RPMI8226 (cell line): ENCODE data around the gene FAM107B.

Experiments
- DNase-seq: peaks from one replicate; pipeline ENCODE4 v3.0.0-alpha.2; 2015

Gene FAM107B

DNA sequence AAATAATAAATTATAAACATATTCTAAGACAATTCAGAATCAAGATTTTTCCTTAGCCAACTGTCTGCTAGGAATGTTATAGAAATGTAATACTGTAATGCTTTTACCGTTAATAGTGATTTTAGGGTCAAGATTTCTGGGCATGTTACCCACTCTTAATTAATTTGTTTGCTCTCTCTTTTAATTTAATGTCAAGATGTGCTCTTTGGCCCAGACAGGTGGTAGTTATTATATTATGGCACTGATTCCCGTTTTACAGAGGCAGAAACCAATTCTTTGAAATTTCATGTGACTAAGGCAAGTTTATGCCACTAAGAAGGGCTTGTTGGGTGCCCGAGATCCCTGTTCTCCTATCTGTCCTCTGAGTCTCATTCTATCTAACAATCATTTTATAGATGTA lies 959 bp upstream of the FAM107B start:
- no peak for DNase-seq

DNA sequence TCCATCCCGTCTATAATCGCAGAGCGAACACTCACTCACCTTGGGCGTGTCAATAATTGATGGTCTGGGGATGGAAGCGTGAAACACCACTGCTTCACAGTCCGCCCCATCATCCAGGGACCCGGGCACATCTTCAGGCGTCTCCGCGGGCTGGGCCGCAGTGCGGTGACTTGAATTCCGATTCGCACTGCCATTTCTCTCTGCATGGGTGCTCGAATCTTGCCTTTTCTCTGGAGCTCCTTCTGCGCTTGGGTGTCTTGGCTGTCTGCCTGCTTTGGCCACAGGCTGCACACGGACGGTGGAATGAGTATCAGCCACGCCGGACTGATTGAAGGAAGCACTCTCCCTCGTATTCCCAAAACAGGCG lies 500 bp downstream of the FAM107B start:
- no peak for DNase-seq

DNA sequence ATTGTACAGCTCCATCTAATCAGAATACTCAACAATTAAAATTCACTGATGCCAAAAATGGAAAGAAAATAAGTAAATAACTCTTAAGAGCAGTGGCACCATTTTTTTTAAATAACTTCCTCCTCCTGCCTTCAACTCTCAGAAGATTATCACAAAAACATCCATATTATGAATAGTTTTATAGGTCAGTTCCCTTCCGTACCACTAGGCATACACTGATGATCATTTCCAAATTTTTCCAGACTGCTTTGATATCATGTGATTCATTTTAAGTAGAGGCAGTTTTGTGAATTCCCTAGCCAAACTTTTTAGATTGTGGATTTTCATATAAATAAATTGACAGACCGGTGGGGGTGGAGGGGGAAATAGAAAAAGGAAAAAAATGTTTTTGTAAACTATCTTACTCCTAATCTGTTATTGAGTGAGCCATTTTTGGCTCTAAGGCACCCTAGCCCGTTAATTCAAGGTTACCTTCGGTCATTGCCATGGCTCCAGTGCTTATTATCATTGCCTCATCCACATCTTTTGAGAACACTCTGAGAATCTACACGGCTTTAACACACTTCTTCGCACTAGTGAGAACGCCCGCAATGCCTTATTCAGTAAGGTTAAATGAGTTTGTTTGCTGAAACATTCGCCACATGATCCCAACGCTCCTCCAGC lies 1.0 kb downstream of the FAM107B start:
- DNase-seq: no peak

DNA sequence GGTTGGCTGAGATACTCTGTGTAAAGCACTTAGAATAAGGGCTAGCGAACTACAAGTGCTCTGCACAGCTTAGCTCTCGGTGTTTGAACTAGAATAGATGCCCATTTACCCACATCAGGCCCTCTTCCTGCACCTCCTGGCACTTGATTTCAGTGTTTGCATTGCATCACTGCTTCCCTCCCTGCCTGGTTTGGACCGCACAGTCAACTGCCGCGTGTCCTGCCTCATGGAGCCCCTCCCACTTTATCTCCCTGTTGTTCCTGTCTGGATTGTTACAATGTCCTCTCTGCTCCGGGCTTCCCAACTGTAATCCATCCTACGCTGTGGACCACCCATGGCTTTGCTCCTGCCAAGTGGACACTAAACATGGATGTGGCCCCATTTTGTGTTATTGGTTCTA lies 2.3 kb downstream of the FAM107B start:
- DNase-seq: no peak

DNA sequence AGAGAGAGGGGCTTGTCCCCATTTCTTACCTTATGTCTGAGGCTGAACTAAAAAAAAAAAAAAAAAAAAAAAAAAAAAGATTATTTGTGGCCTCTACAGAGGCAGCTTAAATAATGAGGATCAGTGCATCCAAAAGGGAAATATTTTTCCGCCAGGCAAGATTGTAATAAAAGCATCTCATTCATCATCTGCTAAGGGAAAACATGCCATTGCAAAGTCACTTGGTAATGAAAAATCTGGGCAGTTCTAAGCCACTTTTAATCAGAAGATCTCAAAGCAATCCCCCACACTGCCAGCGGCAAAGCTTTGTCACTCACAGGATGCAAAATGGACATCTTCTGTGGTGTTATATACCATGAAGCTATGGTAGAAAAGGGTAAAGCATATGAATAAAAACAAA lies 3.8 kb downstream of the FAM107B start:
- no peak for DNase-seq

DNA sequence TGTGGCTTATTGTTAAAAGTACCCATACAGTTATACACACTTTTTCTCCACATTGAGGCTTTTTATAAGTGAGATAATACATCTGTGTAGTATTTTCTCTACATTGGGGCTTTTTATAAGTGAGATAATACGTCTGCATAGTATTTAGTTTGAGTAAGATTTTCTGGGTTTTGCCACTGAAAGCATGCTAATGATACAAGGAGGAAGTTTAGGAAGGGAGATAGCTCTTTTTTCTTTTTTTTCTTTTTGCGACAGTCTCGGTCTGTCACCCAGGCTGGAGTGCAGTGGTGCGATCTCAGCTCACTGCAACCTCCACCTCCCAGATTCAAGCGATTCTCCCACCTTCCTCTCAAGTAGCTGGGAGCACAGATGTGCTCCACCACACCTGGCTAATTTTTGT lies 13.3 kb downstream of the FAM107B start:
- DNase-seq: no peak

DNA sequence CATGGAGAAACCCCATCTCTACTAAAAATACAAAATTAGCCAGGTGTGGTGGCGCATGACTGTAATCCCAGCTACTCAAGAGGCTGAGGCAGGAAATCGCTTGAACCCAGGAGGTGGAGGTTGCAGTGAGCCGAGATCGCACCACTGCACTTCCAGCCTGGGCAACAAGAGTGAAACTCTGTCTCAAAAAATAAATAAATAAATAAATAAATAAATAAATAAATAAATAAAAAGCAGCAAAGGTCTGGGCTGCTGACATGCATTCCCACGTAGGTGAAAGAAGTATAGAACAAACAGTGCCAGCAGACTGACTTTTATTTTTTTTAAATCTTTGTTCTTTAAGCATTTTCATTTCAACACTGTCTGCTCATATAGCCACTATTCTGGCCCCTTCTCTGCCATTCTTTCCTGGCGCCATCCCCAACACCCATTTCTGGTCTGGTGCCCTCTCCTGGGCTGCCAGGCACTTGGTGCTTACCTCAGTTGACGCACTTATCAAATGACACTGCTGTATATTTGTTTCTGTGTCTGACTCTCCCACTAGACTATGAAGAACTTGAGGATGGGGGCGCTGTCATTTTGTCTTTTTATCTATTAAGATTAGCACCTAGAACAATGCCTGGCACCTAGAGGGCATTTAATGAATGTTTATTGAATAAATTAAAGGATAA lies 15.6 kb downstream of the FAM107B start:
- peak; percentile 71 for DNase-seq

DNA sequence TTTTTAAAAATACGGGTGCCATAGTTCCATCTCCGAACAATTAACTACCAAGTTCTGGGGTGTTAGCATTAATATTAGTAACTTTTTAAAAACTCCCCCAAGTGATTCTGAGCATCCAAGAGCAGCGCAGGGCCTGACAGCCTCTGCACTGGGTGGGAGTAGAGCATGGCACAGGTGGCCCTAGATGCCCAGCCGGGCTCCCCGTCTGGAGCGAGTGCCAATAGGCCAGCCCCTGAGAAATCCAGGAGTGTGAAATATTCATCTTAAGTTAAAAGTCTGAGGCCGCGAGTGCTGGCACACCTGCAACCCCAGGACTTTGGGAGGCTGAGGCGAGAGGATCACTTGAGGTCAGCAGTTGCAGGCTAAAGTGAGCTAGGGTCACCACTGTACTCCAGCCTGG lies 16.2 kb downstream of the FAM107B start:
- no peak for DNase-seq

DNA sequence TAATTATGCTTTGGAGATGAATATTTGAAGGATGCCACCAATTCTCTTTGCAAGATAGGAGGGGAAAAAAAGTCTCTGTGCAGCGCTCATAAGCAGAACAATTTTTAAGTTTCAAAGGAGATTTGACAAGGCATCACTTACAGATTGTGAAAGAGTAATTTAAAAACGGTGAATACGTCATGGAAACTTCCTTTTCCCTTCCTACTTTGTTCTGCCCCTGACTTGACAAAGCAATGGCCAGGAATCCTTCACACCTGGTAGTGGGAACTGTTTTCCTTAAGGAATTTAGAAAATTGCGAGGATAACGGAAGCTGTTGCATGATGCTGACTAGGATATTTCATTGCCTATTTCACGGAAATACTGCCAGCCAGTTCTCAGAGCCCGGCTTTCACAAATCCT lies 16.7 kb downstream of the FAM107B start:
- DNase-seq: no peak

DNA sequence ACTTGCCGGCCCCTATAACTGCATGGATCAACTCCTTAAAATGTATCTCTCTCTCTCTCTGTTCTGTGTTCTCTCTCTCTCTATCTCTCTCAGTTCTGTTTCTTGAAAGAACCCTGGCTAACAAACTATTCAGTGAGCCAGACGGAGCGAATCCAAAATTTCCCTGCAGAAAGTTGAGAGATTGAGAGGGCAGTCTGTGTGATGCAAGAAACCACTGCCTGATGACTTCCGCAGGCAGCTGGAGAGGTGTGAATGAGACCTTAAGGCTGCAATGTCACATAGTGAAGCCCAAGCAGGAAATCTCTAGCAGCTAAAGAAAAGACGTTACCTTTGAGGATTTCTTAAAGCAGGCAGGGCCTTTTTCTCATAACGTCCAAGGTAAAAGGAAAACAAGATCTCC lies 17.3 kb downstream of the FAM107B start:
- DNase-seq: no peak

DNA sequence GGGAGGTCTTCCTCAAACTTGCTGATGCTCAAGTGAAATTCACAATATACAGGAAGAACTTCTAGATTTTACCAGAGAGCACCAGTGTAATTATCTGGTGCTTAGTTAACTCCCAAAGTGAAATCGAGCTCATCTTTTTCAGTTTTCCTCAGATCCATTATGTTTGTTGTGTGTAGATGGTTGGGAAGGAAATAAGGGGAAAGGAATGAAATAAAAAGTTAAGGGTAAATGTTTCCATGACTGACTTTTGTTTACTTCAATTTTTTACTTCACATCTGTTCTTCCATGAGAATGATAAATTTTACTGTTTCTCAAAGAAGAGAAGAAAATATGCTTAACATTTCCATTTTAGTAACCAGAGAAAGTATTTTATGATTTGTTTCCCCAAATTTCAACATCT lies 21.3 kb downstream of the FAM107B start:
- DNase-seq: no peak

DNA sequence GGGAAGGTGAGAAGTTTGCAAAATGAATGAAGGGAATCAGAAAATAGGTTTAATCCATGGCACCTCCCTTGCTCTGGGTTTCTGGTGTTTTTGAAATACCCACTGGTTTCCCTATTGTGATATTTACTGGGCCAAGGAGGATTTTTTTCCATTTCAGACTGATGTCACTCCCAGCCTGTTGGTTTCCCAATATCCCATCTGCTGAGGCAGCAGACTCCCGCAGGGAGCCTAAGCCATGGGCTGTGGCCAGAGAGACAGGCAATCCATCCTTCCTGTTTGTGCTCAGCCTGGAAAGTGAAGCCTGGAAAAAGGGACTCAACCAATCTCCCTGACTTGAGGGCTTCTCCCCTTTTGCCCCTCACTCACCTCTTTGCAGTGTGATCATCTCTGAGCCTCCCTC lies 22.8 kb downstream of the FAM107B start:
- no peak for DNase-seq

DNA sequence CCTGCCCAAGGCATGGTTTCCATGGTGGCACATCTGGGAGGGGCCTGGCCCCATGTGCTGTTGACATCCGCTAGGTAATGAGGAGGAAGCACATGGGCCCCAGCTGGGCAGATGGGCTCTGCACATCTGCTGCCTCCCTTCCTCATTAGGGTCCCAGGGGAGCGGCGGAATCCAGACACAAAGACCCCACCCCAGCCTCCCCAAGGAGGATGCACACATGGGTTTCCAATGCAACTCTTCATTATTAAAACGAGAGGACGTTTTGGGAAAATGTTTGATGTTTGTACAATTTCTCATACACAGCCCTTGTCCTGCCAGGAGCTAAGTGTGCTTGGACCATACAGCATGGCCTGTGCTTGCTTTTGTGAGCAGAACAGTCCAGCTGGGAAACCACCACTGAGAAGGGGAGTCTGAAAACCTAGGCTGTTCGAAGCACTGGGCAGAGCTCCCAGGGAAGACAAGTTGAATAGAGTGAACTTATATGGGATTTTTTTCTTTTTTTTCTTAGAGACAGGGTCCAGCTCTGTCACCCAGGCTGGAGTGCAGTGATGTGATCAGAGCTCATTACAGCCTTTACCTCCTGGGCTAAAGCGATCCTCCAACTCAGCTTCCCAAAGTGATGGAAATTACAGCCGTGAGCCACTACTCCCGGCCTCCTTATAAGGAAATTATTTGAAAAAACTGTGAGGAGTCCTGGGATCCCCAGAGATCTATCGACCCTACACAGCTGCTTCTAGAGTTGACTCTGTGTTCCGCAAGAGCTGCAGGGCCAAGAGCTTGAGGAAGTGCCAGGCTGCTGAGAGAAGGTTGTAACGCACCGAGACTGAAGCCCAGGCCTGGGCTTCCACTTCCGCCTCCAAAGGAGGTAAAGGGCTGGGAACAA lies 23.4 kb downstream of the FAM107B start:
- DNase-seq: no peak

DNA sequence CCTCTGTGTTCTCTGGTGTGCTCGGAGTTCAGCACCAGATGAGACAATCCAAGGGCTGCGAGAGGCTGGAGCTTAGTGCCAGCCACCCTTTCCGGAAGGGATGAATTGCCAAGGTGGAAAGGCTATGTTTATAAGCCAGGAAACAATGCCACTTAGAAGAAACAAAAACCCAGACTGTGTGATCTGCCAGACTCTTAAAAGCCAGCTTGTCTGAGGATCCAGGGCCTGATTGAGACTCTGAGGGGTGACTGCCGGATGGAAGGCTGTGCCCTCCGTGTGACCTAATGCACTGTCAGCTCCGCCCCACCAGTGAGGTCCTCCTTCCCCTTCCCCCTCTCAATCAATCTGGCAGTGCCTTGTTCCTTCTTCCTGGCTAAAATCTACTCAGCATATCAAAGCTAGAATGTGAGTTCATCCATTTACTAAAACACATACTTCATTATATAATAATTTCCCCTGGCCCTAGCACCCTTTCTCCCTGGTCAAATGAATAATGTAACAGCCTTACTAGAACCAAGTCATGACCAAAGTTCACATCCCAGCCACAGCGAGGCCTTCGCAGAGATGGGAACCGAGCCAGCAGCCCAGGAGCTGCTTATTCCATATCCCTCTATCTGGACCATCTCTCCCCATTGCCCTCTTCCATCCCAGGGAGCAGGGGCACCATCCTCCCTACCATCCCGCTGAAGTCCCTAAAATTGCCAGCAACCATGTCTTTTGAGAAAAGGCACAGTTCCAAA lies 25.5 kb downstream of the FAM107B start:
- DNase-seq: peak; percentile 61

DNA sequence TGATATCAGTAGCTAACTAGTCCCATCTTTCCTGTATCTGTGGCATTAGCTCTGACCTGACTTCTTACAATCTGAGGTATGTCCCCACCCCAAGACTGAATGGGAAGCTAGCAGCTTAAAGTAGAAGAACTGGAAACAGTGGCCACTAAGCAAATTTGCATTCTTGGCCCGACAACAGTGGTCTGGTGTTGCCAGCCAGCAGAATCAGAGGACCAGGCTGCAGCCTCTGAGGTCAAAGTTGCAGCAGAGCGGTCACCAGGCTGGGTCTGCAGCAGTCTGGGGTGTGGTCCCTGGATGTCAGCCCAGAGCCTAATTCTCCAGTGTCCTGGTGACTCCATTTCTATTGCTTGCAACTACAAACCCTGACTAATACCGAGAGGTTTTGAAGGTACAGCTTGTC lies 26.3 kb downstream of the FAM107B start:
- DNase-seq: peak; percentile 37

DNA sequence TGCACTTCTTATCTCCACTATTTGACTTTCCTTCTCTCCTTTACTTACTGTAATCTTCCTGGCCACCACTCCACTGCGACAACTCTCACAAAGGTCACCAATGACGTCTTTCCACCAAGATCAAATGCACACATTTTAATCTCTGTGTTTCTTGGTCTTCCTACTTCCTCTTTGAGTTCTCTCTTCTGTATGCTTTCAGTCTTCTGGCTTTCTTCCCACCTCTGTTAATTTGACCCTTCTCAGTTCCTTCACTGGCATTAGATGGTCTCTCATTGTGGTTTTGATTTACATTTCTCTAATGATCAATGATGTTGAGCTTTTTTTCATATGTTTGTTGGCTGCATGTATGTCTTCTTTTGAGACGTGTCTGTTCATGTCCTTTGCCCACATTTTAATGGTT lies 31.9 kb downstream of the FAM107B start:
- peak; percentile 85 for DNase-seq

DNA sequence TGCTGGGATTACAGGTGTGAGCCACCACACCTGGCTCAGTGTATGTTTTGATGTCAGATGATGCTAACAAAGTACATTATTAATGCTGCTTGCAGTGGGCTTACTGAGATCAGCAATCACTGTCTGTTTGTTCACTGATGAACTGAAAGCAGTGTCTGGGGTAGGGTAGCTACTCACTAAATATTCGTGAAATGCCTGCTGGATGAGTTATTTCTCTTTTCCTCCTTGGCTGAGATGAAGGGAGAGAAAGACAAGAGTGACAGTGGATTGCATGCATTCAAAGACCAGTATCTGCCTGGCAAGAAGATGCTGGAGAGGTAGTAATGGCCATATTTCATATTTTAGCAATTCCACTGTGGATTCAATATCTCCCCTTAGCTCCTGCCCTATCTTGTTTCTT lies 32.3 kb downstream of the FAM107B start:
- DNase-seq: no peak

DNA sequence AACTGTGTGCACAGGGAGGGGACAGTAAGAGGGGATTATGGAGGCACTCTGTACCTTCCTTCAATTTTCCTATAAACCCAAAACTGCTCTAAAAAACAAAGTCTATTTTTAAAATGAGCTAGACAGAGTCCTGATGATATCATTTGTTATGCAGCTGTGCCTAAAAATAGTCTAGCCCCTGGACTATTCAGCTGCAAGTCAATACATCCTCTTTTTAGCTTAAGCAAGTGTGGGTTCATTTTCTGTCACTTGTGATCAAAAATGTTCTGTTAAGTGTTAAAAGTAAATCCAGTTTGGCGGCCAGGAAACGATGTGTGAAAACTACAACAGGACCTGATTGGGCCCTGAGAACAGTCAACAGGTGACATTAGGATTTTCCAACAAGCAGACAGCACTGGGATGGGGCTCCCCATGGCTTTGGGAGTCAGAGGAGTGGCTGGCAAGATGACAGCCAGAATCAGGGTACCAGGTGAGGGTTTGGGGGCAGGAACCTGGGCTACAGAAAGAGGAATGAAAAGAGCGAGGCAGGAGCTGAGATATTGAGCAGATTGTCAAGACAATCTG lies 33.9 kb downstream of the FAM107B start:
- peak; percentile 76 for DNase-seq

DNA sequence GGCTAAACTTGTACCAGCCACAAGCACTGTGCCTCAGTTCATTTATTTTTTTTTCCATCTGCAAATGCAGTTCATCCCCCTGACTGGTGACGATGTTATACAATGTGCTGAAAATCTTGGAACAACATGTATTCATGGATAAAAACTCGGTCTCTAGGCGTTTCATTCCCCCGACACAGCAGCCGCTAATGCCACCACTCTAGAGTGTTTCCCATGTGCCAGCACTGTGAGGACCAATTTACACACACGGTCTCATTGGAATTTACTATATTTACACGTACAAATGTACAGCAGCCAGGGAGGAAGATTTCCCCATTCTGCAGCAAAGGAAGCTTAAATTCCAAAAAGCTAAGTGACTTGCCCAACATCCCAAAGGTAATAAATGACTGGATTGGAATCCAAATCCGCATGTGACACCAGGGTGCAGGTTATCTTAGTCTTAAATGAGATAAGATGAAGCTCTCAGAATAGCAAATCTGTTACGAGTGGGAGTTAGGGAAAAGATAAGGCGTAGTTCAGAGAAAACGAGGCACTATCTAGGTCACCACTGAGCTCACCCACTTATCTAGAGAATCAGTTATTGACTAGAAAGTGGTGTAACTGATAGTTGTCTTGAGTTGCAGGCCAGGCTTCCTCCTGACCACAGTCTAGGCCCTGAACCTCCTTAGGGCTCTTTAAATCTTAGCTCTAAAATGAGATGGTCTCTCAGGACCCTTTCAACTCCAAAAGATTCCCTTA lies 36.7 kb downstream of the FAM107B start:
- DNase-seq: no peak

DNA sequence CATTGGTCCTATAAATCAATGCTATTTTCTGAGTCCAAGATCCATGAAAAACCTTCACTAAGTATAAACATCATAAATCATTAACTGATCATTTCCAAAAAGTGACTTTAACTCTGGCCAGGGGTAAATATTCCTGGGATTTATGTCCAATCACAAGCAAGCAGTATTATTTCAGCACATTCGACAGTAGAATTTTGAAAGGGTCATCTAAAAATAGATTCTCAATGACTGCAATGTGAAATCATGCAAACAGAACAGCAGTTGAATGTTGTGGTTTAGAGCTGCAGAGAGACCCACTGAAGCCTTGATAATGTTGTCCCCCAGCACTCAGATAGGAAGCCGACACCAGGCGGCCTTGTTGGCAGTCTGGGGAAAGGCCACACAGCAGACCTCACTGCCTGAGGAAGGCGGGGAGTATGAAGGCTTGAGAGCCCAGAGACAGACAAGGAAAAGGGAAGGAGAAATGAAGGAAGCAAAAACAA lies 38.1 kb downstream of the FAM107B start:
- DNase-seq: peak; percentile 73

DNA sequence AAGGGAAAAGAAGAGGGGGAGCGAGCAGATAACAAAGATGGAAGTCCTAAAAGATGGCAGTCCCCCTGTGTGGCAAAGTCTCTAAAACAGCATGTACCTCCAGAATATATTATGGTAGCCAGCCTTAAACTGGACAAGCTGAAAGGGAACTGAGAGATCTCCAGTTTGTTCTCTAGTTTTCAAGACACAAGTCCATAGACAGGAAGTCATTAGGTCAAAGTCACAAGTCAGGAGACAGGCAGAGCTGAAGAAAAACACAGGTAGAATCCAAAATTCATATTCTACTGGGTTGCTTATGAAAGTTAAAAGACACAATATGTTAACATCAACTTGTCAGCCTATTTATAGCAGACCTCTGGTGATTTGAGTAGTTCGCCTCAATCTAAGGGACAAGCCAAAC lies 38.7 kb downstream of the FAM107B start:
- peak; percentile 64 for DNase-seq

DNA sequence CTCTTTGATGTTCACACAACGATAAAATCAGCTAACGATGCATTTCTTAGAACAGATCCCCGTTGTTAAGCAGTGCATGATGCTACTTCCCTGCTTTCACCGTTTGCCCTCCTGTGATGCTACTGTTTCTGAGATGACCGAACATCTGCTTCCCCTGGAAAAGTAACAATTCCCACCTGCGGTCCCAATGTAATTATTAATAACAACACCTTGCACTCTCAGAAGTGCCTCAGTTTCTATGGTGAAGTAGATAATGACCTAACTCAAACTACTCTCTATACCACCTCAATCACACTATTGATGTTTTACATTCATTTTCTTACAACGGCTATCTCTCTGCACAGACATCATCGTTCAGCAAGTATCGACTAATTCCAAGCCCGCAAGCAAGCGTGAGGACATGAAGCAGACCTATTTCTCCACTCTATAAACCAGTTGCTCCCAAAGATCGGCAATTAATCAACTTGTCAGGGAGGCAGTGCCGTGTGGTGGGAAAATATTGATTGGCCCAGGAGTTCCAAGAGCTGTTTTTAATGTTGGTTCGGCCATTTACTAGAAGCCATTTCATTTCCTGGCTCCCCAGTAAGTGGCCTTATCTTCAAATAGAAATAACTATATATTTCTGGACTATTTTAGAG lies 42.7 kb downstream of the FAM107B start:
- no peak for DNase-seq
